Ovary (tissue), 3 donors: ENCODE data around the gene SLC23A2.

Experiments
- CTCF ChIP-seq, 3 donors: fragments of 450-650 bp in 2 of 3; fragments of 200-600 bp in 1 of 3; IDR thresholded peaks; one replicate each; pipeline versions ENCODE4 v1.5.1 to v1.8.0; 2016 to 2022; ENCODE audit warnings: antibody characterized with exemption in 3 of 3, mild to moderate bottlenecking in 1 of 3
- EP300 ChIP-seq: sonication (generic); formaldehyde crosslinking; IDR thresholded peaks from one replicate; pipeline ENCODE4 v1.6.1; 2017; ENCODE audit warnings: antibody characterized with exemption
- POLR2A ChIP-seq: fragments of 450-650 bp; IDR thresholded peaks from one replicate; pipeline ENCODE4 v1.6.1; 2017; ENCODE audit warnings: antibody characterized with exemption, mild to moderate bottlenecking, moderate library complexity
- donor health status: DM: no; HTN: no; CAD: no.

- TF ChIP-seq CTCF (IDR thresholded peaks at IDR 0.05) (no peak), POLR2A (no peak), EP300 (no peak)
These were observed 154.5 kb downstream of the SLC23A2 start for GRCh38 chr20:4846821-4847220.
